ENCODE results near the gene SHOC2.

The SHOC2 gene

DNA sequence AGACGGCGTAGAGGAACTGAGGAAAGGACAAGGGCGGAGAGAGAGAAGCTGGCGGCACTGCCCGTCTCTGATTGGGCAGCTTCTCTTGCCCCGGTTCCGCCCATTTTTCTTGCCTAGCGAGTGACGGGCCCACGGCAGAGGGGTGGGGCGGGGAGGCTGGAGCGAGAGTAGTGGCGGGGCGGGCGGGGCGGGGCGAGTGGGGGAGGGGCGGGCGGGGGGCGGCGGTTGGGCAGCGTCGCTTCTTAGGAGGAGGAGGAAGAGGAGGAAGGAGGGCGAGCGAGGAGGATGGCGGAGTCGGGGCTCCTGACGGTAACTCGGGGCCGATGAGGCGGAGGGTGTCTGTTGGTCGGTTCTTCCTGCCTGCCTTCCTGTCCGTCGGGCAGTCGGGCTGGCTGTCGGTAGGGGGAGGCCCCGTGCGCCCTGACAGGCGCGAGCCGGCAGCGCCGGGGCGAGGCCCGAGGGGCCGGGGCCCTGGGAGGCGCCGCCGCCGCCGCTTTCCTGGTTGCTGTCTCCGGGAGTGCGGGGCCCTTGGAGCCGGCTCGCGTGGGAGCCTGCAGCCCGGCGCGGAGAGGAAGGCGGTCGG is at the start of gene SHOC2:
TSS of gene SHOC2 (plus strand) at position 256 of the 583 bp plus-strand sequence. CDS start 44,755 bp downstream, outside the sequence.
- DNase-seq = no peak

DNA sequence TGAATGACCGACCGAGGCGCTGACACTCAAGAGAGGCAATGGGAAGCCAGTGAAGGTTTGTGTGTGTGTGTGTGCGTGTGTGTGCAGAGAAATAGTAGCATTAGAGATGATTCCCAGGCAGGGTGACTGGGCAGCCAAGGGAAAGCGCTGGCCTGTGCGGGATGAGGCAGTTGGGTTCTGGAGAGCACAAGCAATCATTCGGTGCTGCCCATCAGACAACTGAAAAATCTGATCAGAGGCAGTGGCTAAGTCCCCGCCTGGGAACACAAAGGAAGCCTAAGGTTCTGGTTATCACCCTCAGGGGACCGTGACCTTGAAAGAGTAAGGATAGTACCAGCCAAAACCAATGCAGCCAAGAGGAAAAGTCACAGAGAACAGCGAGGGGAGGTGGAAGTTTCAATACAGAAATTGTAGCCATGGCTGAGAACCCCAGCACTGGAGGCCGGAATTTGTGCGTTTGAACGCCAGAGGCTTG is 48.5 kb upstream of the SHOC2 start:
- peak; percentile 43 for DNase-seq

DNA sequence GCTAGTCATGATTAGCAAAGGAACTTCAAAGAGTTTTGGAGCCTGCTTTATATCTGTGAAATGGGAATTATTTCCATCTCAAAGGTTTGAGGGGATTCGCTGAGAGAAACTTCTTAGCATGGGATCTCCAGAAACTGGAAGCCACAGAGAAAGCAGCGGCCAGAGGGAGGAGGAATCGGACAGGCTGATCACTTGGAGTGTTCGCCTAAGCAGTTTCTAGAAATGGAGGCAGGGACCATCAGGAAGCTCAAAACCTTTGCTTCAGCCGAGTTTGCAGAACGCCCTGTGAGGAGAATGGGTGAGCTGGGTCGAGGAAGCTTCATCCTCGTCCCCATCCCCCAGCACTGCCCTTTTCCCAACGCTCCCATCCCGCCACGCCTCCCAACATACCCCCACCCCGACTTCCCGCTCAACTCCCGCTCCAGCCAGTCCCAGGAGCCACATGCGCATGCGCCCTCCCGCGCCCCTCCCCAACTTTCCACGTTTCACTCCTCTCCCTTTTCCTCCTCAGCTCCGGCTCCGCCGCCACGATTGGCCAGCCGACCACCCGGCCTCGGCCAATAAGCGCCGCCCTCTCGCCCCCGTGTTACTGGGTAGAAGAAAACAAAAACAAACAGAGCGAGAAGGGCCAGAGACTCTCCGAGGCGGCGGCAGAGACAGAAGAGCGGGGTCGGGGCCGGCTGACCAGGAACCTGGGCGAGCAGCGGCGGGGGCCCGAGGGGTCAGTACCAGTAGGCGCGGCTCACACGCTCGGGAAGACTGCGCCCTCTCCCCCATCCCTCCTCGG is 47.9 kb upstream of the SHOC2 start, which contains the start of gene PDCD4:
TSS of gene PDCD4 (plus strand) at position 631 of the 787 bp plus-strand sequence. CDS start 4,100 bp downstream, outside the sequence.
- peak; percentile 99 for DNase-seq

DNA sequence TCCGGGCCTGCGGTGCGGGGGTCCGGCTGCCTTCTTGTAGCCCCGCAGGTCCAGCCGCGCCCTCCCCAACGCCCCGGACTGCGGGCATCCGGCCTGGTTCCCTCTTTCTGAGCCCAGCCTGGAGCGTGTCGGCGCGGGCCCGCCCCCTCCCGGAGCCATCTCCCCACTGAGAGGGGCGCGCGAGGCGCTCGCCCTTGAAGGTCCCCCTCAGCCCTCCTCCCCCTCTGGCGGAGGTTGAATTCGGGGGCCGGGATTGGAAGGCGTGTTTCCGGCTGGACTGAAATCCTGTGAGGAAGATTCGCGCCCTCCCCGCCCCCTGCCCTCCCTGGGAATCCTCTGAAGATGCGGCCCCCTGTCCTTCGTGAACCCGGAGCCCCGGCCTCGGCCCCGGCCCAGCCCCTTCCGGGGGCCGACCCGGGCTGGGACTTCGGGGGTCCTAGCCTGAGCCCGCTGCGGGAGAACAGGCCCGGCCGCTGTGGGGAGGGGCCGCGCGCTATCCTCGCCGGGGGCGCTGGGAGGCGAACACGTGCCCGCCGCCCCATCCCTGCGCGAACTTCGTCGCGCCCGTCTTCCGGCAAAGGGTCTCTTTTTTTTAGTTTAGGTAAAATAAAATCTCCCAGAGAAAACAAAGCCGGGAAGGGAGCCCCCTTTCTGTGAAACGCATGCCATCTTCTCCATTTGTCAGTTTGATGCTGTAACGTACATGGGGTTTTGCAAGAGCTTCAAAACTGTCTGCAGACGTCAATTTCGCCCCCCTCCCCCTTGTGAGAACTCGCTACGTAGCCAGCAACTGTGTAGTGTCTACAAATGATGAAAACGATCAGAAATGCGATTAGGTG is 47.0 kb upstream of the SHOC2 start:
- peak; percentile 95 for DNase-seq

DNA sequence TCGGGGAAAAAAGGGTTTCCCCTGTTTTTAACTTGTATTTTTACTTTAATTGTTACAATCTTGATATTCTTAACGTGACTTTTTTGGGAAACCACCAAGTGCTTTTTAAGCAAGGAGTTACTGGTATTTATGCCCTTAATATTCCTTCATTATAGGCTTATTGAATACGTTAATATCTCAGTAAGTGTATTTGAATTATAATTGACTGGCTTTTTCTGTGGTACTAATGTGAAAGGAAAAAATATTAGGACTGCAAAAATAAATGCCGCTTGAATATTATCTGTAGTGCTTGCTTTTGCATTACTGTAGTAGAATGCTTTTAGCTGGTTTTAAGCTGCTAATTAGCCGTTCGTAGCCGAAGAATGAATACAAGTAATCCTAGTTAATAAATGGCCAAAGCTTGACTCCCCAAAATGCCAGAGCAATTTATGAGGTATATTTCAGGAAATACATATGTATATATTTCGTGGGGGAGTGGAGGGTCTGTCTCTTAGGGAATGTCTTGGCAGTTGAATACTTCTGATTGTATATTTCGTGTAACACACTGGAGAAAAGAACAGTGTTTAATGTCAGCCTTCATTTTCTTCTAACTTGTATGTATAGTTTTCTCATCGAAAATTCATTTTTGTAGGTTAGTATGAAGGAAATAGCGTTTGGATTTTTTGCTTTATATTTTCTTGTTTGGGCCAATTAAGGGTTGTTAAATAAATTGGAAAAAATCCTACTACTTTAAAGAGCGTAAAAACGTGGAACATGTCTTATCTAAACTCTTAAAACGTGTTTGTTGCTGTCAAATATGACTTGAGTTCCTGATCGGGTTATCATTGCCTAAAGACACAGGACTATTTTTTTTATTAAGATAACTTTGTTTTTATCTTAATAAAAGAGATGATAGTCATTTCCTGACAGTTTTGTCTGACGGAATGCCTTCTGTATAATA is 46.1 kb upstream of the SHOC2 start:
- DNase-seq = peak; percentile 50

DNA sequence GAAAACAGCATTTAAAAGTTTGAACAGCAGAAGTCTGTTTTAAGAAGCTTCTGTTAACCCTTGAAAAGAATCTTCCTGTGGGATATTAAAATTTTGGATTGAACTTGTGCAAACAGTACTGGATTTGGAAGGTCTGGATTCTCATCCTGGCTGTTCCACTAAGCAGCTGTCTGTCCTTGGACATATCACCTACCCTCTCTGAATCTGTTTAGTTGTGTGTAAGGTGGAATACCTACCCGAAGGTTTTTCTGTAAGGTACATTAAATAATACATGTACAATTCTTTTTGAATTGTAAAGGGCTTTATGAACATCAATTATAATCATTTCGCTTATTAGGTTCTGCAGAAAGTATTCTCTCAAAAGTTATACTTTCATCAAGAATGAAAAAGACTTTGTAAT is 45.5 kb upstream of the SHOC2 start:
- peak; percentile 25 for DNase-seq

DNA sequence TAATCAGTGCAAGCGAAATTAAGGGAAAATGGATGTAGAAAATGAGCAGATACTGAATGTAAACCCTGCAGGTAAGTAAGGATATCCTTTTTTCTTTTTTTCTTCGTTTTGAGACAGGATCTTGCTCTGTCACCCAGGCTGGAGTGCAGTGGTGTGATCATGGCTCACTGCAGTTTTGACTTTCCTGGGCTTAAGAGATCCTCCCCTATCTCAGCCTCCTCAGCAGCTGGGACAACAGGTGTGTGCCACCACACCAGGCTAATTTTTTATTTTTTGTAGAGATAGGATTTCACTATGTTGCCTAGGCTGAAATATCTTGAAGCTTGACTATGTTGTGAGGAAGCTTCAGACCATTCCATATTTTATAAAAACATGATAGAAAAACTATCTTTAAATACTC is 43.4 kb upstream of the SHOC2 start:
- DNase-seq = peak; percentile 5

DNA sequence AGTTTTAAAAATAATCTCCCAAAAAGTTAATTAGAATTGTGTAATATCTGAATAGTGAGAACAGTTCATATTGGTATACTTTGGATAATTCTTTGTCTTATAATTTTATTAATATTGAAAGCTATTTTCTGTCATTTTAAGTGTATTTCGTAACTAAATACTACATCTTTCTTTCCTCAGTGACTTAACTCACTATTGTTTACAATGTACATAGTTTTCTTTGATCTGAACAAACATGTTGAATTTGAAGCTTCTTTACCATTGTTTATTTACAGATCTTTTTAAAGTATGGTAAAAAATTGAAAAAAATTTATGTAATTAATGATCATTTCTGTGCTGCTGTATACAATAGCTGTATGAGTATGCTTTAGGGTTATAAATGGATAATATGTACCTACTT is 42.6 kb upstream of the SHOC2 start:
- DNase-seq = no peak

DNA sequence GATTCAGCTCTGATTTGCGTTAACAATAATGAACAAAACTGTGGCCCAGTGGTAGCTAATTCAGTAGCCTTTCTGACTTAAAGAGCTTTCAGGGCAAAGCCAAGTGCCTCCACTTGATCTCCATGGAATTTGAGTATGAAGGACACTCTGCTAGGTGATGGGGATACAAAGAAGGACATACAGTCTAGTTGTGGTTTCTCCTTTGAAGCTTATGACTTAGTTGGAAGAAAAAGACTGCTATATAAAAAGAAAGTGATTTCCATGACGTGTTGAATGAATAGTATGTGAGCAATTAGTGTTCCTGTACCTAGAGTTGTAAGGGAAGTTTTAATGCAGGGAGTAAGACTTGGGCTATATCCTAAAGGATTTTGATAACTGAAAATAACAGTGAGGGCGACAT is 39.4 kb upstream of the SHOC2 start:
- DNase-seq = no peak

DNA sequence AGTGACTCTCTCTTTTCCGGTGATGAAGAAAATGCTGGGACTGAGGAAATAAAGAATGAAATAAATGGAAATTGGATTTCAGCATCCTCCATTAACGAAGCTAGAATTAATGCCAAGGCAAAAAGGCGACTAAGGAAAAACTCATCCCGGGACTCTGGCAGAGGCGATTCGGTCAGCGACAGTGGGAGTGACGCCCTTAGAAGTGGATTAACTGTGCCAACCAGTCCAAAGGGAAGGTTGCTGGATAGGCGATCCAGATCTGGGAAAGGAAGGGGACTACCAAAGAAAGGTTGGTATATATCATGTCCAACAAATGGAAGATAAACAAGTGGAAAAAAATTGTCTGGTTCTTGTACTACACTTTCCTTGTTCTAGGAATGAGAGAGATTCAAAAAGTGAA is 38.2 kb upstream of the SHOC2 start:
- no peak for DNase-seq

DNA sequence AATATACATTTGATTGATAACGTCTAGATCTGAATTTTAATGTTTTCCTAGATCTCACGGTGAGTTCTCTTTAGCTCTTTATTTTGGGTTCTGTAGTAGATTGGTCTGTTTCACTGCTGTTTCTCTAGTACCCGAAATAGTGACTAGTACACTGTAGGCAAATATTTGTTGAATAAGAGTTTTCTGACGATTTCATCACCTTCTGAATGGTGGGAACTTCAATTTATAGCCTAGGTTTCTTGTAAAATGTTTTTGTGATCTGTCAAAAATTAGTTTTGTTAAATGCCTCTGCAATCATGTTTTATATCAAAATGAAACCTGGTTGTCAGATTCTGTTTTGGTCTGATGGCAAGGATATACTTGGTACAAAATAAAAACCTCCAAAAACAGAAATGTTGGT is 37.5 kb upstream of the SHOC2 start:
- no peak for DNase-seq

DNA sequence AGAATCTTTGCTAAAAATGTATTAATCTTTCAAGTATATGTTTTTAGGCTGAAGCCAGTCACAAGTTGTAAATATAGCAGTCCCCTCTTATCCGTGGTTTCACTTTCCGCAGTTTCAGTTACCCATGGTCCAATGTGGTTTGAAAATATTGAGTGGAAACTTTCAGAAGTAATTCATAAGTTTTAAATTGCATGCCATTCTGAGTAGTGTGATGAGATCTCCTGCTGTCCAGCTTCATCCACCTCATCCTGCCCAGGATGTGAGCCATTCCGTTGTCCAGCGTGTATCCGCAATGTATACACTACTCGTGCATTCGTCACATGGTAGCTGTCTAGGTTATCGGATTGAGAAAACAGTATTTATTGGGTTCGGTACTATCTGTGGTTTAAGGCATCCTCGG is 35.5 kb upstream of the SHOC2 start:
- no peak for DNase-seq

DNA sequence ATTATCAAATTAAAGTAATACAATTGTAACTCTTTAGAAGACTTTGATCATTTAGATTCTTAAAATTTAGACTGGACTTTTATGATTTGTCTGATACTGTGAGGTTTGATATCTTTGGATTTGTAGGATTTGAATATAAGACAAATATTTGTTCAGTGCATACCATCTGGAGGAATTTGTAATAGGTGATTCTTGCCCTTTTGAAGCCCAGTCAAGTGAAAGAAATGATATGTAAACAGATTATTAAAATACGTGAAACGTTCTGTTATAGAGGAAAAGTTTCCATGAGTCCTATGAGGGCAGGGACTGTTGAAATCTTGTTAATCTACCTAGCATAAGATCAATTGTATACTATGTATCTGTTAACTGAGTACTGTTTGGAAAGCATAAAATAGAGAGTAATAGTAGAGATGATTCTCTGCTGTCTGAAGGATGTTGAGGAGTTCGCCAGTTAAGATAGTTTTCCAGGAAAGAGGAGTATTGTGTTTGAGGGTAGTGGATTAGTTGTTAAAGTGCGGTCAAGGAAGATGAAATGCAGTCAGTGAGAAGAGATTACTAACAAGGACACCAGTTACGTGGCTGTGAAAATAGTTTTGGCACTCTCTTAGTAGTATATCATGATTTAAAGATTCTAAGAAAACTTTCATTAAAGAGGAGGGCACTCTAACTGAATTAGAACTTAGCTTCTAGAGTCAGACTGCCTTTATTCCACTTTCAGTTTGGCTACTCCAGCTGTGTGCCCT is 33.3 kb upstream of the SHOC2 start:
- no peak for DNase-seq

DNA sequence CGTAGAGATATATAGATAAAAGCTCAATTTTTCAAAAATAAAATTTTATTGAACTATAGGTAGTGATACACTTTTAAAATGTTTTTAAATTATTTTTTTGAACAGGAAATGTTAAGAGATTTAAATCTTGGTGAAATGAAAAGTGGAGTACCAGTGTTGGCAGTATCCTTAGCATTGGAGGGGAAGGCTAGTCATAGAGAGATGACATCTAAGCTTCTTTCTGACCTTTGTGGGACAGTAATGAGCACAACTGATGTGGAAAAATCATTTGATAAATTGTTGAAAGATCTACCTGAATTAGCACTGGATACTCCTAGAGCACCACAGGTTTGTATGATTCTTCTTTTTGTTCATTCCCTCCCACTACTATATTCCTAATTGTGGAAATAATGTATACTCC is 31.8 kb upstream of the SHOC2 start:
- DNase-seq = no peak

DNA sequence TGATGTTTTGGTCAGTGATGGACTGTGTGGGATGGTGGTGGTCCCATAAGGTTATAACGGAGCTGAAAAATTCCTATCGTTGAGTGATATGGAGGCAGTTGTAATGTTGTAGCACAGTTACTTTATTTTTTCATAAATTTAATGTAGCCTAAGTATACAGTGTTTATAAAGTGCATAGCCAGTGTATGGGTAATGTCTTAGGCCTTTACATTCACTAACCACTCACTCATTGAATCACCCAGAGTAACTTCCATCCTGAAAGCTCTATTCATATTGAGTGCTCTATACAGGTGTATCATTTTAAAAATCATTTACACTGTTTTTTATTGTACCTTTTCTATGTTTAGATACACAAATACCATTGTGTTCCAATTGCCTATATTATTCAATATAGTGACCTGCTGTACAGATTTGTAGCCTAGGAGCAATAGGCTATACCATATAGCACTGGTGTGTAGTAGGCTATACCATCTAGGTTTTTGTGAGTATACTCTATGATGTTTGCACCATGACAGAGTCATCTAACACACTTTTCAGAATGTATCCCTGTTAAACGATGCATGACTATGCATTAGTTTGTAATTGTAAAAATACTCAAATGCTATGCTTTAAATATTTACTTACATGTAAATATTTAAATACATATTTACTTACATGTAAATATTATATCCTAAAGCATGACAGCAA is 26.7 kb upstream of the SHOC2 start:
- DNase-seq = no peak

DNA sequence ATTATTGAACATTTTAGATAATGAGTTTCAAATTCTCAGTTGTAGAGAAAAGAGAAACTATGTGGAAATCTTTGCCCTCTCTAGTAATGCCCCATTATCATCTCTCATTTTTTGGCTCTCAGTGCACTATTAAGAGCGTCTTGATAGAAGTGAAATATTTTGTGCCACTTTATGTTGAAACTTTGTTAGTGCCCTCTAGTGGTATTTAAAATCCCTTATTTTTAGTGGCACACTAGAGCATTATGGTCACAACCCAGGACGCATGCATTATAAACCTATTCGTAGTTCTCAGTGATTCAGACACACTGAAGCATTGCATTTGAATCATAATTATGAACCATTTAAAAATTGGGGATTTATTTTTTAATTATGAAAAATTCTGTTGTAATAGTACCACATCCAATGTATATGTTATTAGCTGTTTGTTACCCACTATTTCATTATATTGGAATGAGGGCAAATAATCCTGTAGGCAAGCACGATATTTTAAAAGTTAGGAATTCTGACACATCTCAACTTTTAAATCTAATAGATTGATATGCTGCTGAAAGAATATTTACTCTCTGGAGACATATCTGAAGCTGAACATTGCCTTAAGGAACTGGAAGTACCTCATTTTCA is 25.7 kb upstream of the SHOC2 start:
- DNase-seq = peak; percentile 61

DNA sequence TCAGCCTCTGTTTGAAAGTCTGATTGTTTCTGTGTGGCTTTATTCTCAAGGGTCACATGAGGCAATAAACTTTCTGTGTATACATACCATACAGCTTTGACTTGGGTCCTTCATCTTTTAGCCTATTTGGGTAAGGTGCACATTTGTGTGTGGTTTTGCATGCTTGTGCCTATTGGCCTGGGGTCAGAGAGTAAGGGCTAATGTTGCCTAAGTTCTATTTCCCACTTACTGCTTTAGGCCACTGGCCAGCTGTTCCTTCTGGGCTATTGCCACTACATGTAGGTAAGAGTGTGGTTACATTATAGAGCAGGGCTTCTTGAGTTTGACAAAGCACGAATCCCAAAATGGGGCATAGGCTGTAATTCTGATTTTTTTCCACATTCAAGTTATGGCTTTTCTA is 22.2 kb upstream of the SHOC2 start:
- peak; percentile 2 for DNase-seq

DNA sequence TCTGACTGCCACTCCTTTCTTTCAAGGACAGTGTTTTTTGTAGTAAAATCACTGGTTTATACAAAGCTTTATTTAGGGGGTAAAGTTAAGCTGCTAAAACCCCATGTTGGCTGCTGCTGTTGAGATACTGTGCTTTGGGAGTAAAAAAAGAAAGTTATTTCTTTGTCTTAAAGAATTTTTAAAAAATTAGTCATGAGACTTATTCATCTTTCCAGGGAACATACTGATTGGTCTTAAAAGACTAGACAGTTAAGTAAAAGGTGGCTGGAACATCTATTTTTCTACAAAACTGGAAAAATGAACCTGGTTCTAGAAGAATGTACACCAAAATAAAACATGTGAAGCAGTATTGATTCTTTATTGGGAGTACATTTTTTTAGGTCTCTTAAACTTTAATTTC is 21.0 kb upstream of the SHOC2 start:
- no peak for DNase-seq

DNA sequence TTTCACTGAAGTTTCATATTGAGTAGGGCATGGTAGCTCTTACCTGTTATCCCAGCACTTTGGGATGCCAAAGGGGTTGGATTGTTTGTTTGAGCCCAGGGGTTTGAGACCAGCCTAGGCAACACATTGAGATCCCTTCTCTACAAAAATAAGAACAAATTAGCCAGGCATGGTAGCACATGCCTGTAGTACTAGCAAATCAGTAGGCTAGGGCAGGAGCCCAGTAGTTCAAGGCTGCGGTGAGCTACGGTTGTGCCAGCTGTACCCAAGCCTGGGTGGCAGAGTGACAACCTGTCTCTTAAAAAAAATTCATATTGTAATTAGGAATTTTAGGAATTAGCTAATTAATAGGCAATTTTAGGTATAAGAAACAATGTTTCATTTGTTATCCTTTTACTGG is 18.4 kb upstream of the SHOC2 start:
- DNase-seq = no peak
